Activated CD4-positive, alpha-beta T cell treated with anti-CD3 and anti-CD28 coated beads, Interleukin-10, Interleukin-2, amounts not matched to agents 100 ng/mL and 50 ng/mL, durations not matched to agents 16 hours and 8 hours (primary cell): ENCODE results near the gene KIRREL3.

Experiments
- DNase-seq: peaks from one replicate; pipeline ENCODE4 v3.0.0-alpha.2; 2020

KIRREL3 gene

GRCh38 chr11:126949066-126949891 lies 51.3 kb downstream of the KIRREL3 start:
- DNase-seq: peak; percentile 28

GRCh38 chr11:126948563-126948962 lies 52.0 kb downstream of the KIRREL3 start:
- no peak for DNase-seq

- DNase-seq: no peak
Measured at GRCh38 chr11:126945319-126945718, 55.3 kb downstream of the KIRREL3 start.

GRCh38 chr11:126943316-126943715 lies 57.3 kb downstream of the KIRREL3 start:
- DNase-seq: no peak

- DNase-seq: no peak
Measured at GRCh38 chr11:126942146-126942545, 58.4 kb downstream of the KIRREL3 start.

- DNase-seq: no peak
Measured at GRCh38 chr11:126939552-126939951, 61.0 kb downstream of the KIRREL3 start.

GRCh38 chr11:126938718-126939117 lies 61.9 kb downstream of the KIRREL3 start:
- DNase-seq: no peak

- DNase-seq: no peak
Measured at GRCh38 chr11:126930091-126930841, 70.3 kb downstream of the KIRREL3 start.

- no peak for DNase-seq
Measured at GRCh38 chr11:126929179-126930061, 71.2 kb downstream of the KIRREL3 start.

GRCh38 chr11:126927623-126928022 lies 72.9 kb downstream of the KIRREL3 start:
- no peak for DNase-seq

GRCh38 chr11:126926376-126926791 lies 74.2 kb downstream of the KIRREL3 start:
- DNase-seq: no peak

GRCh38 chr11:126925321-126926093 lies 75.1 kb downstream of the KIRREL3 start:
- DNase-seq: no peak

- DNase-seq: no peak
Measured at GRCh38 chr11:126924376-126925040, 76.1 kb downstream of the KIRREL3 start.

- no peak for DNase-seq
Measured at GRCh38 chr11:126920833-126921232, 79.7 kb downstream of the KIRREL3 start.

GRCh38 chr11:126919147-126919823 lies 81.3 kb downstream of the KIRREL3 start:
- peak; percentile 13 for DNase-seq

- DNase-seq: no peak
Measured at GRCh38 chr11:126918556-126918955, 82.0 kb downstream of the KIRREL3 start.

- peak; percentile 88 for DNase-seq
Measured at GRCh38 chr11:126917531-126918204, 82.9 kb downstream of the KIRREL3 start.

GRCh38 chr11:126915430-126915829 lies 85.1 kb downstream of the KIRREL3 start:
- DNase-seq: no peak

GRCh38 chr11:126914941-126915340 lies 85.6 kb downstream of the KIRREL3 start:
- DNase-seq: no peak

GRCh38 chr11:126914166-126914565 lies 86.4 kb downstream of the KIRREL3 start:
- no peak for DNase-seq
